IMR-90 (cell line): ENCODE results near the gene RGS10.

Experiments used
- CTCF ChIP-seq: conservative IDR thresholded peaks from 2 replicates; pipeline ENCODE4 v1.5.1; 2012; ENCODE audit warnings: mild to moderate bottlenecking, low read depth, low read length, improper control_type of control experiment
- ELK1 ChIP-seq: fragments of 150-350 bp; IDR thresholded peaks from 2 replicates; pipeline ENCODE4 v1.6.1; 2016; ENCODE audit warnings: low read depth, mild to moderate bottlenecking, low read length, moderate library complexity, borderline replicate concordance
- FOS ChIP-seq: fragments of 150-350 bp; IDR thresholded peaks from 2 replicates; pipeline ENCODE4 v1.6.1; 2016; ENCODE audit warnings: low read depth, low read length
- MAFK ChIP-seq: IDR thresholded peaks from 2 replicates; pipeline ENCODE4 v1.6.1; 2012; ENCODE audit warnings: low read depth, low read length, improper control_type of control experiment
- MXI1 ChIP-seq: IDR thresholded peaks from 2 replicates; pipeline ENCODE4 v1.6.1; 2012; ENCODE audit warnings: low read depth, mild to moderate bottlenecking, low read length, moderate library complexity, borderline replicate concordance
- POLR2A ChIP-seq: IDR thresholded peaks from 2 replicates; pipeline ENCODE4 v1.6.1; 2012; ENCODE audit warnings: mild to moderate bottlenecking, low read depth, low read length
- RFX5 ChIP-seq: IDR thresholded peaks from 2 replicates; pipeline ENCODE4 v1.8.0; 2012; ENCODE audit warnings: low read depth, mild to moderate bottlenecking, low read length, moderate library complexity
- SMC3 ChIP-seq: fragments of 150-350 bp; IDR thresholded peaks from 2 replicates; pipeline ENCODE4 v1.6.1; 2016; ENCODE audit warnings: low read depth, mild to moderate bottlenecking, antibody characterized with exemption, low read length, moderate library complexity
- USF2 ChIP-seq: fragments of 150-350 bp; IDR thresholded peaks from 2 replicates; pipeline ENCODE4 v1.6.1; 2017; ENCODE audit warnings: mild to moderate bottlenecking, antibody characterized with exemption, low read length, low read depth

GRCh38 chr10:119550827-119551226, 8.3 kb upstream of the RGS10 start:
- no peak for TF ChIP-seq POLR2A
- TF ChIP-seq CTCF: no peak
- no peak for TF ChIP-seq RFX5
- TF ChIP-seq USF2: no peak
- TF ChIP-seq FOS: no peak
- no peak for TF ChIP-seq MXI1
- TF ChIP-seq ELK1: no peak
- no peak for TF ChIP-seq MAFK
- no peak for TF ChIP-seq SMC3
